DMS114 treated with DMSO at 0.1 percent for 48 hours (cell line): ENCODE measurements around the gene RBM33.

Experiments
- DNase-seq: peaks from one replicate; lab custom pipeline; 2025; ENCODE audit not compliant: unreplicated experiment; lab: John Stamatoyannopoulos, UW

RBM33 gene

DNA sequence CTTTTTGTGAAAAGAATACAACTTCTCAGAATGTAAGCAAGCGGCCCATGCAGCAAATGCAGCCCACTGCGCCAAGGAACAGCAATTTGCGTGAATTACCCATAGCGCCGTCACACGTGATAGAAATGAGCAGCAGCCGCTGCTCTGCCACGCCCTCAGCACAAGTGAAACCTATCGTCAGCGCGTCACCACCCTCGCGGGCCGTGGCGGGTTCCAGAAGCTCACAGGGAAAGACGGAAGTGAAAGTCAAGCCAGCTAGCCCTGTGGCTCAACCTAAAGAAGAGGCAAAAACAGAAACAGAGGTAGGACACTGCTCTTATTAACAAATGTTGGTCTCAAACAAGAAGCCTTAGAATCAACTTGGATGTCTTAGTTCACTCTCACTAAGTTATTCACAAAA, 97.3 kb downstream of the RBM33 start:
- no peak for DNase-seq

GRCh38 chr7:155743177-155743576, 98.7 kb downstream of the RBM33 start:
- no peak for DNase-seq

DNA sequence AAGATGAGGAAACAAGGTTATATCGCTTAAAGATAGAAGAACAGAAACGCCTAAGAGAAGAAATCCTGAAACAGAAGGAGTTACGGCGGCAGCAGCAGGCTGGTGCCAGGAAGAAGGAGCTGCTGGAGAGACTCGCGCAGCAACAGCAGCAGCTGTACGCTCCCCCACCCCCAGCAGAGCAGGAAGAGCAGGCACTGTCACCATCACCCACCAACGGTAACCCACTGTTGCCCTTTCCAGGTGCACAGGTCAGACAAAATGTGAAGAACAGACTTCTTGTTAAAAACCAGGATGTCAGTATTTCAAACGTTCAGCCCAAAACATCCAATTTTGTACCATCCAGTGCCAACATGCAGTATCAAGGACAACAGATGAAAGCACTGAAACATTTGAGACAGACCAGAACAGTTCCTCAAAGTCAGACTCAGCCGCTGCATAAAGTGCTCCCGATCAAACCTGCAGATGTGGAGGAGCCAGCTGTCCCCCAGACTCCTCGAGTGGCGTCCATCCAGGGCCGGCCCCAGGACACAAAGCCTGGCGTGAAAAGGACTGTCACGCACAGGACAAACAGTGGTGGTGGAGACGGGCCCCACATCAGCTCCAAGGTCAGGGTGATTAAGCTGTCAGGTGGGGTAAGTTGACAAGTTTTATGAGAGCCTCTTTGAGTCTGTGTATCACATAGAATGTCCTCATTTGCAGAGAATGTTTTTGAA, 100.7 kb downstream of the RBM33 start:
- DNase-seq: no peak

DNA sequence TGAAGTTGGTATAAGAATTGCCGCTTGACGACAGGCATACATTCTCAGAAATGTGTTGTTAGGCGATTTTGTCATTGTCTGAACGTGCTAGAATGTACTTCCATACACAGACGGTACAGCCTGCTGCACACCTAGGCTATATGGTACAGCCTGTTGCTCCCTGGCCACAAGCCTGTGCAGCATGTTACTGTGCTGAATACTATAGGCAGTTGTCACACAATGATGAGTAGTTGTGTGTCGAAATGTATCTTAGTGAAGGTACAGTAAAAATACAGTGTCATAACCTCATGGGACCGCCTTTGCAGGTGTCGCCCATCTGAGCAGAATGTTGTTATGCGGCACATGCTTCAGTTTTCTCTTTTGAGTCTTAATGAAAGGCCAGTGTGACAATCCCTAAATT, 101.3 kb downstream of the RBM33 start:
- DNase-seq: no peak

GRCh38 chr7:155746188-155746587, 101.7 kb downstream of the RBM33 start:
- DNase-seq: no peak

- DNase-seq: no peak
Observed at GRCh38 chr7:155747209-155747608, 102.7 kb downstream of the RBM33 start.

- no peak for DNase-seq
Observed at GRCh38 chr7:155749578-155749977, 105.1 kb downstream of the RBM33 start.

DNA sequence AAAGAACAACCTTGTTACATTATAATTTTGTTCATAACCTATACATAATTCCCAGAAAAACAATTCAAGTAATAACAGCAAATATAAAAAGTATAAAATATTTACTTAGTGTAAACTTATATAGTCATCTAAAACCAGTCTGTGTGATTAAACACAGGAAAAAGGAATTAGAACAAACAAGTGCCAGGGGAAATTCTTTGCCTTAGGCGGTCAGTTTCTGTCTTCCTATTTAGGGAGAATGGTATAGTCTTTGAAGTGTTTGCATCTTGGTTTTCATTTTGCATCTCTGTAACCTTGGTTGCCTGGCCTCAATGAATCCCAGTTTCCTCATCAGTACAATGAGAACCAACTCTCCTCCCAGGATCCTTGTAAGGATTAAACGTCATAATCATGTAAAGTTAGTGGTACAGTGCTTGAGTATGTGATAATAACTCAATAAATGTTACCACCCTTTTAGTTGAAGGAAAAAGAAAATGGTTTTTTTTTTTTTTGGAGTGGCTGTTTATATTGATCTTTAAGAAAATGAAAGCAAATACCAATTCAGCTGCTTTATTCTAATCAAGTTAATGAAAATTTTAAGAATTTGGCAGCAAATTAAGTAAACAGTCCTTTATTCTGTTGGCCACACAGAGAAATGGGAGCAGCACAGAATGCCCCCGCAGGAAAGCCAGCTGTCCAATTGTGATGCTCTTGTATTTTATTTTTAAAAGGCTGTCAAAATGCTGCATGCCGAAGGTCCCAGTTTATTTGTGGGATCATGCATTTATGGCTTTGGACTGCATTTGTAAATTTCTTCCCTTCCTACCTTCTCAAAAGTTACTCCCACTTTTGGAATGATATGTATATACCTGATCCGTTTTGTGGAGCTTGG, 106.0 kb downstream of the RBM33 start:
- DNase-seq: no peak

DNA sequence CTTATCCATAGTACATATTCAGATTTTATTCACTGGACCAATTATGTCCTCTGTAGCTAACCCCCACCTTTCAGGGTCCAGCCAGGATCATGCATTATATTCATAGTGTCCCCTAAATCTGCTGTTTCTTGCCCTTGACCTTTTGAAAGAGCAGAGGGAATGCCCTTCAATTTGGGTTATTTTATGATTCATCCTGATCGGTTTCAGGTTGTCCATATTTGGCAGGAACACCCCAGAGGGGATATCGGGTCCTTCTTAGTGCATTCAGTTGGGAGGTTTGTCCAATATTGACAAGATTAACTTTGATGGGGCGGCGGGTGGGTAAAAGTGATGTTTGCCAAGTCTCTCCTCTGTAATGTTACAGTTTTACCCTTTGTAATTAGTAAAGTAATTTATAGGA, 106.9 kb downstream of the RBM33 start:
- no peak for DNase-seq

GRCh38 chr7:155752756-155753445, 108.4 kb downstream of the RBM33 start:
- no peak for DNase-seq

GRCh38 chr7:155753446-155753965, 109.0 kb downstream of the RBM33 start:
- DNase-seq: no peak

GRCh38 chr7:155754165-155754564, 109.7 kb downstream of the RBM33 start:
- no peak for DNase-seq

DNA sequence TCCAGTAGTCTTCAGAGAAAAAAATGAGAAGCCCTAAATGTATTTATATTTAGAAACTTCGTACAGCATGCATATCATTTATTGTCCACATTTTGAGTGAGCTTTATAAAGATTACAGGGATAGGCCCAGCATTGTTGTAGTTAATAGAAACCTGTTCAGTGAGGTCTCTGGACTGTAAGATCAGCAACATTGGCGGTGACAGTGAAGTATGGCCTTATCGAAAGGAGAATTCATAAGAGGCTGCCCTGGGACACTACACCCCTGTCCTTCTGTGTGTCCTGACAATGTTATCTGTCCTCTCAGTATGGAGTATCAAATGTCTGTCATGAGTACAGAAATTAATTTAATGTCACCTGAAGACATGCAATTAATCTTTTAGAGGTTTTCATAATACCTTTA, 110.6 kb downstream of the RBM33 start:
- no peak for DNase-seq

- no peak for DNase-seq
Observed at GRCh38 chr7:155756322-155756721, 111.9 kb downstream of the RBM33 start.

GRCh38 chr7:155758348-155758747, 113.9 kb downstream of the RBM33 start:
- no peak for DNase-seq

- DNase-seq: no peak
Observed at GRCh38 chr7:155759740-155760430, 115.4 kb downstream of the RBM33 start.

GRCh38 chr7:155761162-155761561, 116.7 kb downstream of the RBM33 start:
- DNase-seq: no peak

DNA sequence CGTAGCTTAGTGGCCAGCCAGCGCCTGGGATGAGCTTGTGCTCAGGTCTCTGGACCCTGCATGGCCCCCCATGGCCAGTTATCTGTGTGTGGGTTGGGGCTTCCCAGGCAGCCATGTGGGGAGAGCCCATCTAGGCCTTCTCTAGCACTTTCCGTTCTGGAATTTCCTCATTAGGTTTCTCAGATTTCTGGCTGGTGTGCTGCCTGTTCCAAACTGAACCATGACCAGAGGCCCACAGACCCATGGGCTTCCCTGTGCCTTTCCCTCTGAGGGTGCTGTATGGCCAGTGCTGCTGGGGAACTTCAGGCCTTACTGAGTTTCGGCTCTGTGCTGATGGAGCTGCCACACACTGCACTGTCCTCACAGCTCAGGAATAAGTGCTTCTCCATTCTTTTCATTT, 117.6 kb downstream of the RBM33 start:
- DNase-seq: no peak

DNA sequence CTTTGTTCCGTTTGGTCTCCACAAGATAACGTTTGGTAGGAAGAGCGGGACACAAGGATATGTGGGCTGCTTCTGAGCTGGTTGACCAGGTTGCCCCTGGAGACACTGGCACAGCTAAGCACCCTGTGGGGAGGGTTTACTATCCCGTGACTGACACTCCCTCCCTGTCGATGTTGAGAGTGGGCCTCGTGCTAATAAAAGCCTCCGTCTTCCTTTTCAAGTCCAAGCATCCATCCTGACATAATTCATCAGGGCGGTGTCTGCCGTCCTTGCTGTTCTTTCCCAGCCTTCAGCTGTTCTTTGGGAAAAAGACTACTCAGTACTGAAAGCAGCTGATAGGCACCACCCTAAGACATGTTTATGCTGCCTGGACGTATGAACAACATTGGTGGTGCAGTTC, 118.2 kb downstream of the RBM33 start:
- DNase-seq: no peak

GRCh38 chr7:155763122-155763521, 118.7 kb downstream of the RBM33 start:
- no peak for DNase-seq
